Esophagus squamous epithelium (tissue), 4 donors: ENCODE measurements around the gene POU2F2.

Experiments used
- POLR2A ChIP-seq, 4 donors: fragments of 450-650 bp; IDR thresholded peaks; one replicate each; pipeline ENCODE4 v1.6.1; 2017; ENCODE audit warnings: antibody characterized with exemption in 4 of 4, mild to moderate bottlenecking in 4 of 4, moderate library complexity in 3 of 4
- TF ChIP-seq, protein P1 (sequence below), 6 experiments: fragments of 450-650 bp in 4 of 6; fragments of 200-600 bp in 2 of 6; sonication (generic) in 2 of 6; IDR thresholded peaks; one replicate each; pipeline ENCODE4 v1.5.1; 2016 to 2019; ENCODE audit warnings: antibody characterized with exemption in 6 of 6, mild to moderate bottlenecking in 4 of 6, moderate library complexity in 4 of 6

DNA sequence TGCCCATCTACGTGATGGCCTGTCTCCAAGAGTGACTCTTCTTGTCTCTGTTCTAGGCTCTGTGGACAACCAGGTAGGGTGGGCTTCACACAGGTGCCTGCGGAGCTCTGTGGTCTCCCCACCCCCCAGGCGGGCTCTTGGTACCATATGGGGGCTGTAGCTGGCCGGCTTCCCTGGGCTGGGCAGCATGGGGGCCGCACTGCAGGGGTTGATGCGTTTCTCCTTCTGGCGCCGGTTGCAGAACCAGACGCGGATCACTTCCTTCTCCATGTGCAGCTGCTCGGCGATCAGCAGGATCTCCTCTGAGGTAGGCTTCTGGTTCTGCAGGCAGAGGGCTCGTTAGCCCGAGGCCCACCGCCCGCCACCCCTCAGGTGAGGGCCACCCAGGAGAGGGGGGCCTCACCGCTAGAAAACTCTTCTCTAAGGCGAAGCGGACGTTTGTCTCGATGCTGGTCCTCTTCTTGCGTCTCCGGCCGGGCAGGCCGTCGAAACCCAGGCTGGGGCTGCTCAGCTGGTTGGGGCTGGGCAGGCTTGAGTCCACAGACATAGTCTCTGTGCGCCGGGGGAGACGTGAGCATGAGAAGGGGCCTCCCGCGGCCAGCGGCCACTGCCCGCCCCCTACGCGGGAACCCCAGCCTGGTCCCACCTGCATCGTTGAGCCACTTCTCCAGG is 37.0 kb downstream of the POU2F2 start:
- TF ChIP-seq, protein P1, sequence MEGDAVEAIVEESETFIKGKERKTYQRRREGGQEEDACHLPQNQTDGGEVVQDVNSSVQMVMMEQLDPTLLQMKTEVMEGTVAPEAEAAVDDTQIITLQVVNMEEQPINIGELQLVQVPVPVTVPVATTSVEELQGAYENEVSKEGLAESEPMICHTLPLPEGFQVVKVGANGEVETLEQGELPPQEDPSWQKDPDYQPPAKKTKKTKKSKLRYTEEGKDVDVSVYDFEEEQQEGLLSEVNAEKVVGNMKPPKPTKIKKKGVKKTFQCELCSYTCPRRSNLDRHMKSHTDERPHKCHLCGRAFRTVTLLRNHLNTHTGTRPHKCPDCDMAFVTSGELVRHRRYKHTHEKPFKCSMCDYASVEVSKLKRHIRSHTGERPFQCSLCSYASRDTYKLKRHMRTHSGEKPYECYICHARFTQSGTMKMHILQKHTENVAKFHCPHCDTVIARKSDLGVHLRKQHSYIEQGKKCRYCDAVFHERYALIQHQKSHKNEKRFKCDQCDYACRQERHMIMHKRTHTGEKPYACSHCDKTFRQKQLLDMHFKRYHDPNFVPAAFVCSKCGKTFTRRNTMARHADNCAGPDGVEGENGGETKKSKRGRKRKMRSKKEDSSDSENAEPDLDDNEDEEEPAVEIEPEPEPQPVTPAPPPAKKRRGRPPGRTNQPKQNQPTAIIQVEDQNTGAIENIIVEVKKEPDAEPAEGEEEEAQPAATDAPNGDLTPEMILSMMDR (IDR thresholded peaks at IDR 0.05) = no peak
- TF ChIP-seq POLR2A (IDR thresholded peaks at IDR 0.05) = no peak
